H9 (cell line): Measurements from ENCODE around the gene GPR52. TPM values are rescaled to one million over a fixed set of nuclear protein-coding genes. Genes with fewer than 3 reads are reported as not detected.

ENCODE experiments used
- DNase-seq: peaks from one replicate; pipeline ENCODE4 v3.0.0-alpha.2; 2017
- H2AFZ ChIP-seq: one replicate; pipeline ENCODE4 v1.6.1; 2013; ENCODE audit warnings: mild to moderate bottlenecking, low read length, control low read depth, moderate library complexity
- H2AK5ac ChIP-seq: 2 replicates; pipeline ENCODE4 v1.6.1; 2013; ENCODE audit warnings: low read length, control low read depth, mixed read lengths; ENCODE audit not compliant: insufficient read length
- H2BK120ac ChIP-seq: one replicate; pipeline ENCODE4 v1.6.1; 2013; ENCODE audit warnings: low read depth, mild to moderate bottlenecking, low read length, control low read depth, inconsistent platforms; ENCODE audit not compliant: poor library complexity, severe bottlenecking
- H2BK12ac ChIP-seq: 2 replicates; pipeline ENCODE4 v1.6.1; 2013; ENCODE audit warnings: low read length, control low read depth, mixed read lengths, low read depth; ENCODE audit not compliant: insufficient read length
- H2BK15ac ChIP-seq: 2 replicates; pipeline ENCODE4 v1.6.1; 2013; ENCODE audit warnings: low read depth, low read length, control low read depth
- H2BK20ac ChIP-seq: one replicate; pipeline ENCODE4 v1.6.1; 2013; ENCODE audit warnings: low read depth, mild to moderate bottlenecking, low read length, control low read depth, inconsistent platforms; ENCODE audit not compliant: poor library complexity, severe bottlenecking
- H2BK5ac ChIP-seq: 2 replicates; pipeline ENCODE4 v1.6.1; 2013; ENCODE audit warnings: low read length, control low read depth, mixed read lengths; ENCODE audit not compliant: insufficient read length
- H3K14ac ChIP-seq: 2 replicates; pipeline ENCODE4 v1.6.1; 2013; ENCODE audit warnings: low read length, control low read depth; ENCODE audit not compliant: insufficient read depth
- H3K18ac ChIP-seq: 2 replicates; pipeline ENCODE4 v1.6.1; 2013; ENCODE audit warnings: low read depth, mild to moderate bottlenecking, mixed read lengths, low read length, control low read depth; ENCODE audit not compliant: insufficient read length
- H3K23ac ChIP-seq: 2 replicates; pipeline ENCODE4 v1.6.1; 2013; ENCODE audit warnings: low read length, control low read depth, mixed read lengths, low read depth; ENCODE audit not compliant: insufficient read length
- H3K23me2 ChIP-seq: 2 replicates; pipeline ENCODE4 v1.6.1; 2013; ENCODE audit warnings: low read depth, mild to moderate bottlenecking, mixed read lengths, low read length, control low read depth; ENCODE audit not compliant: insufficient read length, poor library complexity, severe bottlenecking
- H3K27ac ChIP-seq: 2 replicates; pipeline ENCODE4 v1.5.1; 2013; ENCODE audit warnings: low read length, control low read depth, mixed read lengths, low read depth; ENCODE audit not compliant: insufficient read length
- H3K27me3 ChIP-seq: 2 replicates; pipeline ENCODE4 v1.6.1; 2013; ENCODE audit warnings: low read length, control low read depth, inconsistent platforms; ENCODE audit not compliant: insufficient read depth
- H3K4ac ChIP-seq: 2 replicates; pipeline ENCODE4 v1.6.1; 2013; ENCODE audit warnings: low read depth, mild to moderate bottlenecking, control low read depth, inconsistent platforms, low read length, moderate library complexity
- H3K4me1 ChIP-seq: 2 replicates; pipeline ENCODE4 v1.6.1; 2013; ENCODE audit warnings: low read length, control low read depth, inconsistent platforms; ENCODE audit not compliant: insufficient read depth
- H3K4me2 ChIP-seq: 2 replicates; pipeline ENCODE4 v1.6.1; 2013; ENCODE audit warnings: low read length, control low read depth, mixed read lengths; ENCODE audit not compliant: insufficient read length, insufficient read depth
- H3K56ac ChIP-seq: 2 replicates; pipeline ENCODE4 v1.6.1; 2013; ENCODE audit warnings: low read depth, mild to moderate bottlenecking, mixed read lengths, low read length, control low read depth; ENCODE audit not compliant: insufficient read length
- H3K79me1 ChIP-seq: 2 replicates; pipeline ENCODE4 v1.6.1; 2013; ENCODE audit warnings: low read depth, mild to moderate bottlenecking, moderate library complexity, low read length, control low read depth, inconsistent platforms; ENCODE audit not compliant: insufficient read depth, poor library complexity, severe bottlenecking
- H3K79me2 ChIP-seq: 2 replicates; pipeline ENCODE4 v1.6.1; 2013; ENCODE audit warnings: low read length, control low read depth, inconsistent platforms; ENCODE audit not compliant: insufficient read depth
- H3K9ac ChIP-seq: 2 replicates; pipeline ENCODE4 v1.6.1; 2013; ENCODE audit warnings: low read length, control low read depth, mixed read lengths; ENCODE audit not compliant: insufficient read length; ENCODE audit errors: extremely low read depth
- H3K9me3 ChIP-seq: one replicate; pipeline ENCODE4 v1.6.1; 2013; ENCODE audit warnings: low read depth, low read length, inconsistent platforms; ENCODE audit not compliant: control insufficient read depth
- H3T11ph ChIP-seq: one replicate; pipeline ENCODE4 v1.6.1; 2013; ENCODE audit warnings: mild to moderate bottlenecking, low read length, control low read depth, inconsistent platforms
- H4K20me1 ChIP-seq: one replicate; pipeline ENCODE4 v1.6.1; 2013; ENCODE audit not compliant: control insufficient read depth, insufficient read length, insufficient read depth
- H4K5ac ChIP-seq: 2 replicates; pipeline ENCODE4 v1.6.1; 2013; ENCODE audit warnings: low read depth, mild to moderate bottlenecking, mixed read lengths, low read length, control low read depth; ENCODE audit not compliant: insufficient read length
- H4K8ac ChIP-seq: replicated peaks from 2 replicates; pipeline ENCODE4 v1.6.1; 2013; ENCODE audit warnings: low read length, control low read depth, mixed read lengths, low read depth; ENCODE audit not compliant: insufficient read length
- H4K91ac ChIP-seq: 2 replicates; pipeline ENCODE4 v1.6.1; 2013; ENCODE audit warnings: low read depth, mild to moderate bottlenecking, moderate library complexity, mixed read lengths, low read length, control low read depth; ENCODE audit not compliant: insufficient read length
- H3K27ac Mint-ChIP-seq, 3 experiments: 2 replicates in 2 of 3; 3 replicates in 1 of 3; pipeline ENCODE4 v1.8.0; 2020 to 2021; ENCODE audit warnings: mixed read lengths in 3 of 3, mild to moderate bottlenecking in 1 of 3, moderate library complexity in 1 of 3
- H3K27me3 Mint-ChIP-seq: 2 replicates; pipeline ENCODE4 v1.8.0; 2021; ENCODE audit warnings: low read depth, mild to moderate bottlenecking, moderate library complexity, mixed read lengths
- H3K36me3 Mint-ChIP-seq, 3 experiments: 2 replicates in 2 of 3; 3 replicates in 1 of 3; pipeline ENCODE4 v1.8.0; 2020 to 2021; ENCODE audit warnings: low read depth in 3 of 3, mixed read lengths in 3 of 3; ENCODE audit not compliant: insufficient read depth in 1 of 3
- H3K4me1 Mint-ChIP-seq, 2 experiments: 2 replicates each; pipeline ENCODE4 v1.8.0; 2020; ENCODE audit warnings: mixed read lengths in 2 of 2
- H3K4me3 Mint-ChIP-seq, 2 experiments: 2 replicates in 1 of 2; 3 replicates in 1 of 2; pipeline ENCODE4 v1.8.0; 2020 to 2021; ENCODE audit warnings: mild to moderate bottlenecking in 2 of 2, mixed read lengths in 2 of 2, moderate library complexity in 1 of 2
- H3K9me3 Mint-ChIP-seq, 2 experiments: 2 replicates in 1 of 2; 3 replicates in 1 of 2; pipeline ENCODE4 v1.8.0; 2020; ENCODE audit warnings: mild to moderate bottlenecking in 2 of 2, mixed read lengths in 2 of 2, moderate library complexity in 1 of 2
- CTCF ChIP-seq: fragments of 200-600 bp; sonication (generic); conservative IDR thresholded peaks from 3 replicates; pipeline ENCODE4 v1.8.0; 2021; ENCODE audit warnings: antibody characterized with exemption, mild to moderate bottlenecking
- total RNA-seq: library from RNA; stranded (reverse); gene quantifications from 2 replicates; pipeline ENCODE4 v1.2.1, GENCODE V29; 2021

GPR52 gene
- total RNA-seq, 1 experiment from 2014 or later = 0.28 TPM

GRCh38 chr1:174428739-174429138, 19.0 kb upstream of the GPR52 start:
- Mint-ChIP-seq H3K36me3 (no peaks in the 10 kb centered on the region), H3K4me3 (no peak overlapping the region), H3K9me3 (no peaks in the 10 kb centered on the region), H3K4me1 (no peaks in the 10 kb centered on the region), H3K27ac (no peak overlapping the region), H3K27me3 (no peaks in the 10 kb centered on the region)
- Histone ChIP-seq H4K8ac (no peak overlapping the region), H3K9ac (no peak overlapping the region), H4K5ac (no peak overlapping the region), H3K18ac (no peak overlapping the region), H3K4me1 (no peaks in the 10 kb centered on the region), H3K4ac (no peak overlapping the region), H3K14ac (no peak overlapping the region), H3K23me2 (no peaks in the 10 kb centered on the region), H3K79me1 (no peaks in the 10 kb centered on the region), H3K27ac (no peak overlapping the region), H4K20me1 (no peaks in the 10 kb centered on the region), H2BK20ac (no peak overlapping the region), H3K23ac (no peak overlapping the region), H3K56ac (no peak overlapping the region), H3K27me3 (no peaks in the 10 kb centered on the region), H2BK15ac (no peak overlapping the region), H2AFZ (no peak overlapping the region), H3T11ph (no peak overlapping the region), H2AK5ac (no peak overlapping the region), H3K79me2 (no peaks in the 10 kb centered on the region), H4K91ac (no peak overlapping the region), H2BK5ac (no peak overlapping the region), H3K4me2 (no peak overlapping the region), H3K9me3 (no peaks in the 10 kb centered on the region), H2BK12ac (no peak overlapping the region), H2BK120ac (no peak overlapping the region)
- no peak for TF ChIP-seq CTCF
- no peak for DNase-seq
